H1 (cell line): Measurements from ENCODE around the gene RRP1. TPM values are rescaled to one million over a fixed set of nuclear protein-coding genes. Genes with fewer than 3 reads are reported as not detected.

Experiments
- BRCA1 ChIP-seq: IDR thresholded peaks from 2 replicates; pipeline ENCODE4 v1.6.1; 2012; ENCODE audit warnings: low read depth, low read length, improper control_type of control experiment
- polyA plus RNA-seq, 7 experiments: library from polyadenylated mRNA; depleted of rRNA in 3 of 7; stranded (reverse) in 5 of 7; unstranded in 2 of 7; fragments of >200 nt in 5 of 7; fragments of 200-250 nt in 2 of 7; gene quantifications; 1 replicate in 5 of 7; 2 replicates in 1 of 7; 4 replicates in 1 of 7; pipeline versions ENCODE4 v1.2.1 to v1.2.3, GENCODE V29; 2011 to 2013; ENCODE audit warnings: missing spikeins in 2 of 7, mixed read lengths in 2 of 7
- total RNA-seq: library from RNA; stranded (reverse); fragmentation: NEBNext Ultra II Directional; extraction: Animal tissue kit (Norgen Biotek cat#: 25700); gene quantifications from 2 replicates; pipeline ENCODE4 v1.2.1, GENCODE V29; 2021

RRP1 gene
- total and polyA plus RNA-seq, 2 of the 8 experiments (the other 6 are each of a cell fraction or from before 2014, with no cell fraction given): 11.6 to 55.2 TPM

DNA sequence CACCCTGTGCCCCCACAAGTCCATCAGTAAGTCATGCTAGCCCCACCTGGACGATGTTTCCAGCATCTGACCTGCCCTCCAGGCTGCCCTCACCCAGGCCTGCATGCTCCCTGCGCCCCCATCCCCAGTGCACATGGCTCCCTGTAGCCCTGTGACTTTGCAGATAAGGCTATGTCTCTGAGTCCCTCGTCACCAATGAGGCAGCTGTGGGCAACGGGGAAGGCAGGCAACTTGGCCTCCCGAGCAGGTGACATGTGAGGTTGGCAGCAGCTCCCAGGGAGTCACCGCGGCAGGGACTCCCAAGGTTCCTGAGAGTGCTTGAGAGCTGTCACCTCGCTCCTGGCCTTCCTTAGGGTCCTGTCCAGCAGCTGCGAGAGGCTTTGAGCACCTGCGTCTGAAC lies 43.3 kb downstream of the RRP1 start (continued):
- TF ChIP-seq BRCA1: no peak
